ENCODE data around the gene KCNJ12.

KCNJ12 gene

GRCh38 chr17:21462237-21462636, 86.1 kb downstream of the KCNJ12 start:
- no peak for DNase-seq (ENCODE audit: low read depth in 2 of 2)
- H3K4me3 ChIP-seq (replicated peaks in 1 of 2; ENCODE audit: low read depth in 2 of 2, low read length in 2 of 2): no peak overlapping the region
- no peak for TF ChIP-seq CTCF (IDR thresholded peaks at IDR 0.05; ENCODE audit: low read depth, low read length)

GRCh38 chr17:21463204-21463661, 87.1 kb downstream of the KCNJ12 start:
- DNase-seq (ENCODE audit: low read depth in 2 of 2): no peak
- no peak overlapping the region for H3K4me3 ChIP-seq (replicated peaks in 1 of 2; ENCODE audit: low read depth in 2 of 2, low read length in 2 of 2)
- TF ChIP-seq CTCF (IDR thresholded peaks at IDR 0.05; ENCODE audit: low read depth, low read length): no peak

- TF ChIP-seq CTCF (IDR thresholded peaks at IDR 0.05; ENCODE audit: low read depth, low read length): no peak
- H3K4me3 ChIP-seq (replicated peaks in 1 of 2; ENCODE audit: low read depth in 2 of 2, low read length in 2 of 2): no peak overlapping the region
- DNase-seq (ENCODE audit: low read depth in 2 of 2): no peak
These were observed 87.7 kb downstream of the KCNJ12 start for GRCh38 chr17:21463779-21464407.

- TF ChIP-seq CTCF (IDR thresholded peaks at IDR 0.05; ENCODE audit: low read depth, low read length): no peak
- no peak for DNase-seq (ENCODE audit: low read depth in 2 of 2)
These were observed 88.5 kb downstream of the KCNJ12 start for GRCh38 chr17:21464611-21465021.

GRCh38 chr17:21466550-21466949, 90.4 kb downstream of the KCNJ12 start:
- TF ChIP-seq CTCF (IDR thresholded peaks at IDR 0.05; ENCODE audit: low read depth, low read length): no peak
- H3K4me3 ChIP-seq (replicated peaks in 1 of 2; ENCODE audit: low read depth in 2 of 2, low read length in 2 of 2): no peak overlapping the region
- no peak for DNase-seq (ENCODE audit: low read depth in 2 of 2)

More at GRCh38 chr17:21464611-21465021, 88.5 kb downstream of the KCNJ12 start:
- H3K4me3 ChIP-seq (replicated peaks in 1 of 2; ENCODE audit: low read depth in 2 of 2, low read length in 2 of 2): no peak overlapping the region

GRCh38 chr17:21467196-21467595, 91.0 kb downstream of the KCNJ12 start:
- no peak for DNase-seq (ENCODE audit: low read depth in 2 of 2)
- no peak for TF ChIP-seq CTCF (IDR thresholded peaks at IDR 0.05; ENCODE audit: low read depth, low read length)
- H3K4me3 ChIP-seq (replicated peaks in 1 of 2; ENCODE audit: low read depth in 2 of 2, low read length in 2 of 2): no peak overlapping the region

All from cardiac fibroblast (primary cell).